Dendritic cell treated with granulocyte-macrophage colony-stimulating factor and Interleukin-4, amounts not matched to agents 40 ng/mL and 50 ng/mL, for 4 days (primary cell): ENCODE measurements around the gene PLXNA3.

Experiments
- H3K27ac Mint-ChIP-seq: one replicate; pipeline ENCODE4 v1.8.0; 2022; ENCODE audit warnings: mild to moderate bottlenecking, mixed read lengths
- H3K27me3 Mint-ChIP-seq: one replicate; pipeline ENCODE4 v1.8.0; 2022; ENCODE audit warnings: mild to moderate bottlenecking, mixed read lengths
- H3K36me3 Mint-ChIP-seq: one replicate; pipeline ENCODE4 v1.8.0; 2022; ENCODE audit warnings: low read depth, mixed read lengths
- H3K4me1 Mint-ChIP-seq: one replicate; pipeline ENCODE4 v1.8.0; 2022; ENCODE audit warnings: low read depth, mixed read lengths
- H3K4me3 Mint-ChIP-seq: one replicate; pipeline ENCODE4 v1.8.0; 2022; ENCODE audit warnings: mild to moderate bottlenecking, moderate library complexity, mixed read lengths
- H3K9me3 Mint-ChIP-seq: one replicate; pipeline ENCODE4 v1.8.0; 2022; ENCODE audit warnings: mixed read lengths
- intact Hi-C: fragments of 100-400 bp; cut with micrococcal nuclease; formaldehyde crosslinking; loops from one replicate; pipeline ENCODE4 v1.15.0; 2022

The PLXNA3 gene

GRCh38 chrX:154470914-154471568, 13.0 kb downstream of the PLXNA3 start:
- no peak overlapping the region for H3K27ac Mint-ChIP-seq
- peaks cover 90% of the 10 kb centered on the region for H3K36me3 Mint-ChIP-seq
- no peaks in the 10 kb centered on the region for H3K27me3 Mint-ChIP-seq
- intact Hi-C loops, result no loop called here
- no peaks in the 10 kb centered on the region for H3K9me3 Mint-ChIP-seq
- H3K4me1 Mint-ChIP-seq, result peaks cover 14% of the 10 kb centered on the region
- no peak overlapping the region for H3K4me3 Mint-ChIP-seq

- Mint-ChIP-seq H3K27ac (no peak overlapping the region), H3K27me3 (no peaks in the 10 kb centered on the region), H3K36me3 (peaks cover 87% of the 10 kb centered on the region), H3K9me3 (no peaks in the 10 kb centered on the region), H3K4me1 (peaks cover 20% of the 10 kb centered on the region), H3K4me3 (no peak overlapping the region)
- intact Hi-C loops, result no loop called here
These were observed 14.0 kb downstream of the PLXNA3 start for GRCh38 chrX:154471839-154472684.

- H3K36me3 Mint-ChIP-seq, result peaks cover 78% of the 10 kb centered on the region
- no peak overlapping the region for H3K27ac Mint-ChIP-seq
- peaks cover 20% of the 10 kb centered on the region for H3K4me1 Mint-ChIP-seq
- intact Hi-C loops, result no loop called here
- no peak overlapping the region for H3K4me3 Mint-ChIP-seq
- H3K9me3 Mint-ChIP-seq, result no peaks in the 10 kb centered on the region
- H3K27me3 Mint-ChIP-seq, result no peaks in the 10 kb centered on the region
These were observed 14.9 kb downstream of the PLXNA3 start for GRCh38 chrX:154472685-154473632.

GRCh38 chrX:154473683-154474082, 15.6 kb downstream of the PLXNA3 start:
- no peak overlapping the region for H3K4me3 Mint-ChIP-seq
- intact Hi-C loops, result no loop called here
- no peak overlapping the region for H3K27ac Mint-ChIP-seq

GRCh38 chrX:154476821-154477220, 18.7 kb downstream of the PLXNA3 start:
- no peak overlapping the region for H3K27ac Mint-ChIP-seq
- peaks cover 39% of the 10 kb centered on the region for H3K36me3 Mint-ChIP-seq
- H3K4me3 Mint-ChIP-seq, result no peak overlapping the region

More at GRCh38 chrX:154473683-154474082, 15.6 kb downstream of the PLXNA3 start:
- H3K27me3 Mint-ChIP-seq, result no peaks in the 10 kb centered on the region
- peaks cover 70% of the 10 kb centered on the region for H3K36me3 Mint-ChIP-seq
- H3K9me3 Mint-ChIP-seq, result no peaks in the 10 kb centered on the region
- peaks cover 20% of the 10 kb centered on the region for H3K4me1 Mint-ChIP-seq

GRCh38 chrX:154477891-154478477, 19.9 kb downstream of the PLXNA3 start:
- peak overlapping the region; percentile 78 for H3K4me3 Mint-ChIP-seq
- no peaks in the 10 kb centered on the region for H3K27me3 Mint-ChIP-seq
- H3K9me3 Mint-ChIP-seq, result no peaks in the 10 kb centered on the region
- H3K27ac Mint-ChIP-seq, result peak overlapping the region; percentile 89
- peaks cover 28% of the 10 kb centered on the region for H3K36me3 Mint-ChIP-seq
- peaks cover 23% of the 10 kb centered on the region for H3K4me1 Mint-ChIP-seq
- intact Hi-C loops, result no loop called here

More at GRCh38 chrX:154476821-154477220, 18.7 kb downstream of the PLXNA3 start:
- H3K4me1 Mint-ChIP-seq, result peaks cover 27% of the 10 kb centered on the region
- no peaks in the 10 kb centered on the region for H3K9me3 Mint-ChIP-seq
- intact Hi-C loops, result no loop called here
- H3K27me3 Mint-ChIP-seq, result no peaks in the 10 kb centered on the region

GRCh38 chrX:154478728-154479622, 20.9 kb downstream of the PLXNA3 start, which contains the start of gene LAGE3:
Gene LAGE3 (minus strand): TSS chrX:154479281. CDS start chrX:154478915, 366 bp downstream.
- Mint-ChIP-seq H3K27ac (peak within 1 kb of the TSS; percentile 89), H3K4me1 (peaks cover 19% of the 10 kb centered on the region), H3K4me3 (peak within 1 kb of the TSS; percentile 78), H3K27me3 (no peaks in the 10 kb centered on the region), H3K9me3 (no peaks in the 10 kb centered on the region), H3K36me3 (peaks cover 28% of the 10 kb centered on the region)
- intact Hi-C loops, result no loop called here

GRCh38 chrX:154481195-154481594, 23.1 kb downstream of the PLXNA3 start:
- H3K9me3 Mint-ChIP-seq, result no peaks in the 10 kb centered on the region
- intact Hi-C loops, result no loop called here

GRCh38 chrX:154481911-154482601, 24.0 kb downstream of the PLXNA3 start:
- Mint-ChIP-seq H3K4me1 (peaks cover 20% of the 10 kb centered on the region), H3K27me3 (no peaks in the 10 kb centered on the region), H3K4me3 (no peak overlapping the region), H3K9me3 (no peaks in the 10 kb centered on the region), H3K27ac (peak overlapping the region; percentile 3), H3K36me3 (peaks cover 27% of the 10 kb centered on the region)
- intact Hi-C loops, result no loop called here

More at GRCh38 chrX:154481195-154481594, 23.1 kb downstream of the PLXNA3 start:
- peaks cover 34% of the 10 kb centered on the region for H3K36me3 Mint-ChIP-seq
- peaks cover 27% of the 10 kb centered on the region for H3K4me1 Mint-ChIP-seq
- no peak overlapping the region for H3K27ac Mint-ChIP-seq
- H3K4me3 Mint-ChIP-seq, result no peak overlapping the region
- no peaks in the 10 kb centered on the region for H3K27me3 Mint-ChIP-seq

- Mint-ChIP-seq H3K27me3 (peaks cover 1% of the 10 kb centered on the region), H3K4me3 (no peak overlapping the region), H3K36me3 (peaks cover 31% of the 10 kb centered on the region), H3K9me3 (no peaks in the 10 kb centered on the region), H3K27ac (peak overlapping the region; percentile 3), H3K4me1 (peaks cover 22% of the 10 kb centered on the region)
- intact Hi-C loops, result no loop called here
These were observed 24.7 kb downstream of the PLXNA3 start for GRCh38 chrX:154482786-154483185.

GRCh38 chrX:154483325-154483724, 25.2 kb downstream of the PLXNA3 start:
- H3K27me3 Mint-ChIP-seq, result peaks cover 1% of the 10 kb centered on the region
- intact Hi-C loops, result no loop called here
- H3K4me1 Mint-ChIP-seq, result peaks cover 28% of the 10 kb centered on the region
- H3K36me3 Mint-ChIP-seq, result peaks cover 37% of the 10 kb centered on the region
- H3K4me3 Mint-ChIP-seq, result no peak overlapping the region
- H3K27ac Mint-ChIP-seq, result no peak overlapping the region
- H3K9me3 Mint-ChIP-seq, result no peaks in the 10 kb centered on the region
